Cardiac fibroblast (primary cell): ENCODE data around the gene SMARCD1.

ENCODE experiments used
- DNase-seq, 2 donors: peaks; one replicate each; pipeline versions ENCODE4 v3.0.0 to v3.0.0-alpha.2; 2010; ENCODE audit warnings: low read depth in 2 of 2
- H3K4me3 ChIP-seq, 2 donors: replicated peaks in 1 of 2; 1 replicate in 1 of 2; 2 replicates in 1 of 2; pipeline ENCODE4 v1.5.1; 2011; ENCODE audit warnings: low read depth in 2 of 2, low read length in 2 of 2, mild to moderate bottlenecking in 2 of 2, moderate library complexity in 1 of 2
- CTCF ChIP-seq: IDR thresholded peaks from one replicate; pipeline ENCODE4 v1.5.1; 2011; ENCODE audit warnings: low read depth, mild to moderate bottlenecking, low read length, inconsistent platforms

Gene SMARCD1

GRCh38 chr12:50061171-50061570, 24.0 kb upstream of the SMARCD1 start:
- peak in 1 of 2 donors; percentile 70 for DNase-seq
- H3K4me3 ChIP-seq = no peak overlapping the region
- no peak for TF ChIP-seq CTCF

DNA sequence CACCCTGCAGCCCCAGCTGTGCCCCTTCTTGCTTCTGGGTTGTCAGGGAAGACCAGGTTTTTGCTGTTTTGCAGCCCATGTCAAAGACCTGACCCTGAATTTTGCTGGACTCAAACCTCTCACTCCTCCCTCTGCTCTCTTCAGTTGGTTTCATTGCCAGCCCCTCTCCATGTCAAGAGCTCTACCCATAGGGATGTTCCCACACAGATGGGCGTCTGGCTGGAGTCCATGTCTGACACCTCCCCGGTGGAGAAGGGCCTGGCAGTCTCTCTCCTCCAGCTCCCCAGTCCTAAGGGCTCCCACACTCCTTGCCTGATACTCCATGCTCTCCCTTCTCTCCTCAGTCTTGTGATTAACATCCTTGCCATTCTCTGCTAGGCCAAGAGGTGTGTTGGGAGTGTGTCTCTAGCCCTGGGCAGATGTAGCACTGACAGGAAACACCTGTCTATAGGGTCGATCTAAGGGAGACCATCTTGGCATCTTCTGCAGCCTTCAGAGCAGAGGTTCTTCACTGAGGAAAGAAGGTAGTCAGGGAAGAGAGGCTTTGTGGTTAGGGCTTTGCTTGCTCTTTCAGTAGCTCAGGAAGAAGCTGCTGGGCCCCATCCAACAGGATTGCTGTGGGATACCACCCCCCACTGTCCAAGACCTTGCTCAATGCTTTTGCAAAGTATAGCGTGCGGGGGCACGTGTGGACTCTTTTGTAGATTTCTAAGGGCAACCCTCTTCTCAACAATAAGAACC, 23.0 kb upstream of the SMARCD1 start:
- no peak for TF ChIP-seq CTCF
- no peak for DNase-seq
- no peak overlapping the region for H3K4me3 ChIP-seq

- no peak for TF ChIP-seq CTCF
- no peak overlapping the region for H3K4me3 ChIP-seq
- DNase-seq = no peak
Measured at GRCh38 chr12:50062728-50063460, 22.2 kb upstream of the SMARCD1 start.

- H3K4me3 ChIP-seq = no peak overlapping the region
- DNase-seq = no peak
- no peak for TF ChIP-seq CTCF
Measured at GRCh38 chr12:50065726-50066310, 19.3 kb upstream of the SMARCD1 start.

DNA sequence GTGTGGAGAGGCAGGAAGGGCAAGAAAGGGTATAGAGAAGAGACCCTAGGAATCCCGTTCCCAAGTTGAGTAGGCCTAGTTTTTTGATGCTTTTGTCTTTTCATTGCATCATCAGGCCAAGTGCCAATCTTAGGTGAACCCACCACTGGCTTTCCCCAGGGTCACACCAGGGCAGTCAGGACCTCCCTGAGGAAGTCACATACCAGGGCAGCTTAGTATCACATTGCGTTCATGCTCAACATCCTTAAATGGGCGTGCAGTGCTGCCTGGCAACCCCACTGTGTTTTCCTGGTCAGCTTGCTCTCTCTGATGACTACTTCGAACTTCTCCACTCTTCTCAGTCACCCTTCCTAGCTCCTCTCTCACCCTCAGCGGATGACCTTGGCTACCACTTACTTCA, 18.7 kb upstream of the SMARCD1 start:
- no peak for TF ChIP-seq CTCF
- no peak overlapping the region for H3K4me3 ChIP-seq
- peak; percentile 84 for DNase-seq

DNA sequence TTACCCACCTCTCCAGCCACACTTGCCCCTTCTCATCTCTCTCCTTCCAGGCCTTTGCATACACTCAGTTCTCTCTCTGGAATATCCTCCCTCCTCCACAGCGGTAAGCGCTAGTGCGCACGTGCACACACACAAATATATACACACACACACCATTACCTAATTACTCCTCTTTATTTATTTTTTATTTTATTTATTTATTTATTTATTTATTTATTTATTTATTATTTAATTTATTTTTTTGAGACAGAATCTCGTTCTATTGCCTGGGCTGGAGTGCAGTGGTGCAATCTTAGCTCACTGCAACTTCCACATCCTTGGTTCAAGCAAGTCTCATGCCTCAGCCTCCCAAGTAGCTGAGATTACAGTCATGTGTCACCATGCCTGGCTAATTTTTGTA, 16.1 kb upstream of the SMARCD1 start:
- no peak for TF ChIP-seq CTCF
- H3K4me3 ChIP-seq = no peak overlapping the region
- DNase-seq = no peak
